Mammary epithelial cell (primary cell): ENCODE results near the gene DHX34.
"Not testable (repeated sequence)": the region's sequence is repeated elsewhere in the genome, so short reads cannot be mapped to it uniquely, and the experiment has no call there.

ENCODE experiments used
- CTCF ChIP-seq, 2 donors: IDR thresholded peaks in 1 of 2; conservative IDR thresholded peaks in 1 of 2; 2 replicates each; pipeline ENCODE4 v1.5.1; 2011 to 2012; ENCODE audit warnings: inconsistent platforms in 2 of 2, low read length in 2 of 2, mild to moderate bottlenecking in 2 of 2, control low read depth in 1 of 2, low read depth in 1 of 2; ENCODE audit not compliant: insufficient read depth in 1 of 2; ENCODE audit errors: extremely low read depth in 1 of 2
- EZH2 ChIP-seq: IDR thresholded peaks from 2 replicates; pipeline ENCODE4 v1.6.1; 2012; ENCODE audit warnings: low read length, inconsistent platforms, borderline replicate concordance

- not testable (repeated sequence) for TF ChIP-seq CTCF (conservative IDR thresholded peaks at IDR 0.05 in 1 of 2, IDR thresholded peaks at IDR 0.05 in 1 of 2; ENCODE audit: extremely low read depth in 1 of 2, insufficient read depth in 1 of 2, low read depth in 1 of 2, low read length in 2 of 2); EZH2
These were observed 34.8 kb downstream of the DHX34 start for GRCh38 chr19:47383890-47384289.
